Tibial nerve (tissue), 4 donors: Measurements from ENCODE around the gene PEAK3. TPM values are rescaled to one million over a fixed set of nuclear protein-coding genes. Genes with fewer than 3 reads are reported as not detected.

ENCODE experiments used
- DNase-seq, 2 donors: peaks; one replicate each; pipeline ENCODE4 v3.0.0-alpha.2; 2019; ENCODE audit warnings: low spot score in 2 of 2
- H3K27ac ChIP-seq, 4 donors: fragments of 200-600 bp; sonication (generic) in 3 of 4; one replicate each; pipeline ENCODE4 v1.5.1; 2017 to 2019; ENCODE audit warnings: mild to moderate bottlenecking in 1 of 4
- H3K27me3 ChIP-seq, 2 donors: fragments of 200-600 bp; sonication (generic) in 1 of 2; one replicate each; pipeline versions ENCODE4 v1.5.1 to v1.6.0; 2017 to 2019
- H3K36me3 ChIP-seq, 3 donors: fragments of 200-600 bp; sonication (generic); one replicate each; pipeline ENCODE4 v1.5.1; 2018 to 2019
- H3K4me1 ChIP-seq, 4 donors: fragments of 200-600 bp; sonication (generic) in 3 of 4; one replicate each; pipeline ENCODE4 v1.5.1; 2017 to 2019
- H3K4me3 ChIP-seq, 4 donors: fragments of 200-600 bp; sonication (generic) in 3 of 4; one replicate each; pipeline ENCODE4 v1.5.1; 2017 to 2019; ENCODE audit warnings: mild to moderate bottlenecking in 1 of 4, moderate library complexity in 1 of 4
- H3K9me3 ChIP-seq, 4 donors: fragments of 200-600 bp; sonication (generic) in 3 of 4; one replicate each; pipeline ENCODE4 v1.5.1; 2017 to 2019
- CTCF ChIP-seq, 5 experiments: fragments of 200-600 bp in 3 of 5; fragments of 450-650 bp in 2 of 5; sonication (generic) in 3 of 5; IDR thresholded peaks; one replicate each; pipeline ENCODE4 v1.5.1; 2016 to 2019; ENCODE audit warnings: antibody characterized with exemption in 5 of 5, mild to moderate bottlenecking in 3 of 5, moderate library complexity in 2 of 5
- EP300 ChIP-seq, 2 donors: sonication (generic); formaldehyde crosslinking; IDR thresholded peaks; one replicate each; pipeline ENCODE4 v1.6.1; 2017; ENCODE audit warnings: antibody characterized with exemption in 2 of 2, mild to moderate bottlenecking in 1 of 2
- POLR2A ChIP-seq, 2 donors: fragments of 450-650 bp; IDR thresholded peaks; one replicate each; pipeline ENCODE4 v1.6.1; 2017; ENCODE audit warnings: antibody characterized with exemption in 2 of 2, mild to moderate bottlenecking in 2 of 2, moderate library complexity in 2 of 2
- WGBS, 2 donors: methylation state at CpG; one replicate each; pipeline ENCODE4 v1.1.5; 2018; 5-methylcytosine and 5-hydroxymethylcytosine counted together
- total RNA-seq, 4 donors: library from RNA; depleted of rRNA; stranded (reverse); fragments of >200 nt; gene quantifications; one replicate each; pipeline ENCODE4 v1.1.0, GENCODE V29; 2016

Gene PEAK3
- total RNA-seq, 4 donors from 2014 or later, result 0.42 to 4.2 (median 2.2) TPM

DNA sequence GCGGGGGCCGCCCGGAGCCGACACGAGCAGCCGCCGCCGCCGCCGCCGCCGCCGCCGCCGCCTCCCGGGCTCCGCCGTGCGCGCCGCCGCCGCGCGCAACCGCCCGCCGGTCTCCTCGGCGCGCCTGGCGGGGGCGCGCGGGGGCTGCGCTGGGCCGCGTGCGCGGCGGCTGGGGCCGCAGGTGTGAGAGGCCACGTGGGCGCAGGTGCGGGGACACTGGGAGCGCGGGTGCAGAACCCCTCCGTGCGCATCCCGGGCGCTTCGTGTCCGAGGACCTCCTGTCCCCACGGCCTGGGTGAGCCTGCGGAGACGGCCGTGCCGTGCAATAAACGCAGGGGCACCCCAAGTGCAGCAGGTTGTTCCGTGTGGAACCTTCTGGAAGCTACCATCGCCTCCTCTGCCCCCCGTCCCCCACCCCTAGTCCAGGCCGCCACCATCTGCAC, 26.2 kb upstream of the PEAK3 start, which contains the start of gene LINGO3:
TSS of gene LINGO3 (minus strand) at position 41 of the 443 bp plus-strand sequence. CDS start 16,378 bp downstream, outside the sequence.
- Histone ChIP-seq H3K4me1 (peaks cover 0 to 9% (median 2%) of the 10 kb centered on the region in 4 donors), H3K9me3 (no peaks in the 10 kb centered on the region), H3K27me3 (peaks cover 0 to 90% of the 10 kb centered on the region in 2 donors), H3K4me3 (no peak within 1 kb of the TSS), H3K27ac (no peak within 1 kb of the TSS), H3K36me3 (no peaks in the 10 kb centered on the region)
- no peak for DNase-seq
- 9 to 29% methylated on average over 11 to 24 of the region's 63 CpGs for WGBS, 2 donors
- no peak for TF ChIP-seq EP300 (IDR thresholded peaks at IDR 0.05)
- no peak for TF ChIP-seq CTCF (IDR thresholded peaks at IDR 0.05)
- no peak for TF ChIP-seq POLR2A (IDR thresholded peaks at IDR 0.05)

DNA sequence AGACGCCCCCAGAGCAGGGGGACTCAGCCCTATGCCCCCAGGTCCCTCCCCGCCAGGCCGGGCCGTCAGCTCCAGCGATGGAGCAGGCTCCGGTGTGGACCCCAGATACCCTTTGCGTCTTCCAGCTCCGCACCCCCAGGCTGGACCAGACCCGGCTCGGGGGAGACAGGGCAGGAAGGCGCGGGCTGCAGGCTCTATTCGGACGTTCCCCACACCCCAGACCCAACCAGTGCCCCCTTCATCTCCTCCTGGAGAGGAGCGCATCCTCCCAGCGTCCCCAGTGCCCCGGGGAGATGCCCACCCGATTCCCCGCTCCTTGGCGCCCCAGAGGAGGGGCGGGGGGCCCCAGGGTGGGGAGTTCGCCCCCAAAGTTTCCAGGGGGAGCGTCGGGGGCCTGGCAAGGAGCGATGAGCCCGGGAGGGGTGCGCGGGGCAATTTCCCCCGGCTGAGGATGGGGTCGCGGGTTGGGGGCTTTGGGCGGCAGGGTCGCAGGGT, 25.6 kb upstream of the PEAK3 start:
- no peaks in the 10 kb centered on the region for H3K36me3 ChIP-seq
- no peak overlapping the region for H3K27ac ChIP-seq
- DNase-seq, result no peak
- TF ChIP-seq CTCF (IDR thresholded peaks at IDR 0.05) (no peak), EP300 (IDR thresholded peaks at IDR 0.05) (no peak), POLR2A (IDR thresholded peaks at IDR 0.05) (no peak)
- no peaks in the 10 kb centered on the region for H3K9me3 ChIP-seq
- no peak overlapping the region for H3K4me3 ChIP-seq
- WGBS, 2 donors, result 3 to 5% methylated on average over 6 to 8 of the region's 33 CpGs
- H3K4me1 ChIP-seq, result peaks cover 0 to 15% (median 5%) of the 10 kb centered on the region in 4 donors
- H3K27me3 ChIP-seq, result peaks cover 0 to 90% of the 10 kb centered on the region in 2 donors

- H3K36me3 ChIP-seq, result no peaks in the 10 kb centered on the region
- 50 to 53% methylated on average over 2 to 17 of the region's 17 CpGs for WGBS, 2 donors
Observed at GRCh38 chr19:2306971-2307370, 25.0 kb upstream of the PEAK3 start.

DNA sequence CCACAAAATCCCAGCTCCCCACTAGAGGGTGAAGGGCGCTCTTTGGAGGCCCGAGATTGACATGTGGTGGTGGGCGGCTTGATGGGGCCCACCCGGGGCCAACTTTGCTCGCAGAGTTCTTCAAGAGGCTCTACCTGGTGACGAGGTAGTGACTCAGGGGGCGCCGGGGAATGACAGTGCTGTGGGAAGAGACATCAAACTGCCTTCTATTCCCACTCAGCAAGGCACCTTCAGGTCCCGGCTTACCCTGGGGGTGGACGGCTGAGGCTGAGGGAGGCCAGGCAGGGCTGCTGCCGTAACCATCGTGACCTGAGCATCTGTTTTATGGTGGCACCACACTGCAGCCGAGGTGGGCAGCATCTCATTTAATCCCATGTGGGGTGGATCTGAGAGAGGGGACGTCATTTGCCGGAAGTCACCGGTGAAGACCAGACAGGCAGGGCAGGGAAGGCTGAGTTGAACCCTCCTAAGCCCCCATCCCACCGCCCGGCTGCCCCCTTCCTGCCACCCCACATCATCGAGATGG, 24.4 kb upstream of the PEAK3 start:
- Histone ChIP-seq H3K4me3 (no peak overlapping the region), H3K27ac (no peak overlapping the region), H3K4me1 (peaks cover 0 to 20% (median 7%) of the 10 kb centered on the region in 4 donors), H3K27me3 (peaks cover 0 to 88% of the 10 kb centered on the region in 2 donors), H3K36me3 (no peaks in the 10 kb centered on the region), H3K9me3 (no peaks in the 10 kb centered on the region)
- TF ChIP-seq CTCF (IDR thresholded peaks at IDR 0.05) (no peak), POLR2A (IDR thresholded peaks at IDR 0.05) (no peak), EP300 (IDR thresholded peaks at IDR 0.05) (no peak)
- no peak for DNase-seq
- WGBS, 2 donors, result 64 to 66% methylated on average over 19 of the region's 19 CpGs

More at GRCh38 chr19:2306971-2307370, 25.0 kb upstream of the PEAK3 start:
- no peak overlapping the region for H3K27ac ChIP-seq
- no peak overlapping the region for H3K4me3 ChIP-seq
- no peak for DNase-seq
- H3K4me1 ChIP-seq, result peaks cover 0 to 20% (median 7%) of the 10 kb centered on the region in 4 donors
- H3K9me3 ChIP-seq, result no peaks in the 10 kb centered on the region
- TF ChIP-seq EP300 (IDR thresholded peaks at IDR 0.05) (no peak), POLR2A (IDR thresholded peaks at IDR 0.05) (no peak), CTCF (IDR thresholded peaks at IDR 0.05) (no peak)
- peaks cover 0 to 90% of the 10 kb centered on the region in 2 donors for H3K27me3 ChIP-seq

GRCh38 chr19:2305452-2306280, 23.7 kb upstream of the PEAK3 start:
- TF ChIP-seq EP300 (IDR thresholded peaks at IDR 0.05) (no peak), POLR2A (IDR thresholded peaks at IDR 0.05) (no peak), CTCF (IDR thresholded peaks at IDR 0.05) (no peak)
- 63 to 65% methylated on average over 16 to 19 of the region's 19 CpGs for WGBS, 2 donors
- Histone ChIP-seq H3K27me3 (peaks cover 0 to 88% of the 10 kb centered on the region in 2 donors), H3K27ac (no peak overlapping the region), H3K4me3 (no peak overlapping the region), H3K36me3 (no peaks in the 10 kb centered on the region), H3K4me1 (peaks cover 0 to 20% (median 7%) of the 10 kb centered on the region in 4 donors), H3K9me3 (no peaks in the 10 kb centered on the region)
- no peak for DNase-seq
